Fibroblast of lung (primary cell): ENCODE data around the gene PDSS1. TPM values are rescaled to one million over a fixed set of nuclear protein-coding genes. Genes with fewer than 3 reads are reported as not detected.
"Not testable (repeated sequence)": the region's sequence is repeated elsewhere in the genome, so short reads cannot be mapped to it uniquely, and the experiment has no call there.

ENCODE experiments used
- DNase-seq, 2 donors: peaks; one replicate each; pipeline versions ENCODE4 v3.0.0 to v3.0.0-alpha.2; 2010; ENCODE audit warnings: low read depth in 2 of 2
- H2AFZ ChIP-seq: 2 replicates; pipeline ENCODE4 v1.5.1; 2012; ENCODE audit warnings: low read length, control low read depth, inconsistent platforms
- H3K27ac ChIP-seq: 2 replicates; pipeline ENCODE4 v1.5.1; 2011; ENCODE audit warnings: low read length, control low read depth; ENCODE audit not compliant: insufficient read depth
- H3K27me3 ChIP-seq: 2 replicates; pipeline ENCODE4 v1.5.1; 2011; ENCODE audit warnings: mild to moderate bottlenecking, low read length; ENCODE audit not compliant: control insufficient read depth, insufficient read depth
- H3K36me3 ChIP-seq: 2 replicates; pipeline ENCODE4 v1.5.1; 2011; ENCODE audit warnings: low read length; ENCODE audit not compliant: control insufficient read depth, insufficient read depth
- H3K4me1 ChIP-seq: 2 replicates; pipeline ENCODE4 v1.5.1; 2011; ENCODE audit warnings: low read length; ENCODE audit not compliant: control insufficient read depth, insufficient read depth; ENCODE audit errors: extremely low read depth
- H3K4me2 ChIP-seq: 2 replicates; pipeline ENCODE4 v1.5.1; 2011; ENCODE audit warnings: low read length, control low read depth; ENCODE audit not compliant: insufficient read depth; ENCODE audit errors: extremely low read depth
- H3K4me3 ChIP-seq, 4 experiments: fragments of 200-600 bp in 1 of 4; sonication (generic) in 1 of 4; replicated peaks in 1 of 4; 2 replicates each; pipeline ENCODE4 v1.5.1; 2011 to 2016; ENCODE audit warnings: low read length in 4 of 4, low read depth in 3 of 4, mild to moderate bottlenecking in 3 of 4, control low read depth in 2 of 4, inconsistent platforms in 1 of 4, mixed read lengths in 1 of 4; ENCODE audit not compliant: insufficient read depth in 1 of 4; ENCODE audit errors: control extremely low read depth in 1 of 4
- H3K79me2 ChIP-seq: 2 replicates; pipeline ENCODE4 v1.5.1; 2012; ENCODE audit warnings: mild to moderate bottlenecking, low read length, inconsistent platforms; ENCODE audit not compliant: control insufficient read depth, insufficient read depth
- H3K9ac ChIP-seq: 2 replicates; pipeline ENCODE4 v1.5.1; 2011; ENCODE audit warnings: mild to moderate bottlenecking, low read length, control low read depth; ENCODE audit not compliant: insufficient read depth
- H3K9me3 ChIP-seq: 2 replicates; pipeline ENCODE4 v1.5.1; 2012; ENCODE audit warnings: low read depth, low read length; ENCODE audit not compliant: control insufficient read depth, insufficient read depth
- H4K20me1 ChIP-seq: 2 replicates; pipeline ENCODE4 v1.5.1; 2011; ENCODE audit warnings: low read length; ENCODE audit not compliant: control insufficient read depth, insufficient read depth; ENCODE audit errors: extremely low read depth
- CTCF ChIP-seq, 2 donors: IDR thresholded peaks in 1 of 2; conservative IDR thresholded peaks in 1 of 2; 1 replicate in 1 of 2; 2 replicates in 1 of 2; pipeline ENCODE4 v1.5.1; 2011 to 2012; ENCODE audit warnings: low read length in 2 of 2, control low read depth in 1 of 2, inconsistent platforms in 1 of 2, low read depth in 1 of 2, mild to moderate bottlenecking in 1 of 2
- EZH2 ChIP-seq: IDR thresholded peaks from 2 replicates; pipeline ENCODE4 v1.5.1; 2012; ENCODE audit warnings: low read length, control low read depth, mild to moderate bottlenecking; ENCODE audit errors: missing control alignments
- polyA plus RNA-seq, 2 donors: library from polyadenylated mRNA; depleted of rRNA in 1 of 2; stranded (reverse) in 1 of 2; unstranded in 1 of 2; fragments of >200 nt; gene quantifications; 2 replicates each; pipeline ENCODE4 v1.2.1, GENCODE V29; 2011 to 2012; ENCODE audit warnings: missing spikeins in 1 of 2
- total RNA-seq: library from RNA; depleted of rRNA; stranded (reverse); fragments of >200 nt; gene quantifications from 2 replicates; pipeline ENCODE4 v1.2.1, GENCODE V29; 2014

Gene PDSS1
- total and polyA plus RNA-seq, 2 donors (not counting 1 experiment from before 2014, with no cell fraction given) = 1.8 to 11.1 TPM

- H3K4me1 ChIP-seq, H3K27ac ChIP-seq, H3K4me2 ChIP-seq, H2AFZ ChIP-seq, H3K36me3 ChIP-seq, H4K20me1 ChIP-seq, H3K79me2 ChIP-seq, H3K4me3 ChIP-seq, H3K9ac ChIP-seq, H3K27me3 ChIP-seq, H3K9me3 ChIP-seq: not testable (repeated sequence)
- TF ChIP-seq CTCF (conservative IDR thresholded peaks at IDR 0.05 in 1 of 2, IDR thresholded peaks at IDR 0.05 in 1 of 2; ENCODE audit: low read depth in 1 of 2, low read length in 2 of 2) = peak; percentile 46 to 59
- DNase-seq = peak; percentile 25 to 43
Measured at GRCh38 chr10:26684667-26685264, 12.7 kb upstream of the PDSS1 start.

DNA sequence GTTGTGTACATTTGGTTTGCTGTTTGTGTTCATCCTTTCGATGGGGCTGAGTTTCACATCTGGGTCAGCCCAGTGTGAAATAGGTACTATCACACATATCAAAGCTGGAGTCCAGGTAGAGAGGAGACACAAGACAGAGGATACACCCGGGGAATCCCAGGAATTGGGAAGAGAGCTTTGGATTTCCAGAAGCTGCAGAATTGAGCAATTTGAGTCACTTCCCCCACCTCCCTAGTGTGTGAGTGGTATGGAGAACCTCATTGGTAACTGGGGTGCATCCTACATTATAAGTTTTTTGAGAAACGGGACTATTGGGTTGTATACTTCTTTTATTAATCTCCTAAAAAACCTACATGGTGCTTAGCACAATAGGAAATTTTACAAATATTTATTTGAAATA lies 12.1 kb upstream of the PDSS1 start:
- no peaks in the 10 kb centered on the region for H4K20me1 ChIP-seq
- DNase-seq = no peak
- no peak overlapping the region for H3K4me3 ChIP-seq
- H3K4me1 ChIP-seq = no peaks in the 10 kb centered on the region
- H3K4me2 ChIP-seq = no peak overlapping the region
- H3K9ac ChIP-seq = no peak overlapping the region
- no peaks in the 10 kb centered on the region for H3K36me3 ChIP-seq
- H3K79me2 ChIP-seq = no peaks in the 10 kb centered on the region
- no peak overlapping the region for H2AFZ ChIP-seq
- no peak overlapping the region for H3K27ac ChIP-seq
- no peaks in the 10 kb centered on the region for H3K9me3 ChIP-seq
- no peak for TF ChIP-seq EZH2
- TF ChIP-seq CTCF (conservative IDR thresholded peaks at IDR 0.05 in 1 of 2, IDR thresholded peaks at IDR 0.05 in 1 of 2; ENCODE audit: low read depth in 1 of 2, low read length in 2 of 2) = no peak
- no peaks in the 10 kb centered on the region for H3K27me3 ChIP-seq

DNA sequence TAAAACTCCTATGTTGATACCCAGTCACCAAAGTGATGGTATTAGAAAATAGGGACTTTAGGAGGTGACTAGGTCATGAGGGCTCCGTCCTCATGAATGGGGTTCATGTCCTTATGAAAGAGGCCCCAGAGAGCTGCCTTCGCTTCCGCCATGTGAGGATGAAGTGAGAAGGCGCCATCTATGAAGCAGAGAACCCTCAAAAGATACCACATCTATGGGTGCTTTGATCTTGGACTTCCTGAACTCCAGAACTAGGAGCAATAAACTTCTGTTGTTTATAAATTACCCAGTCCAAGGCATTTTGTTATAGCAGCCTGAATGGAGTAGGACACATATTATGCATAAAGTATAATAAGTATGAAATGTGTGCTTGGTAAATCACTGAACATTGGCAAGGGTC lies 8.1 kb upstream of the PDSS1 start:
- H3K9ac ChIP-seq = no peak overlapping the region
- no peak for DNase-seq
- no peak overlapping the region for H2AFZ ChIP-seq
- H3K4me1 ChIP-seq = no peaks in the 10 kb centered on the region
- H4K20me1 ChIP-seq = no peaks in the 10 kb centered on the region
- TF ChIP-seq CTCF (conservative IDR thresholded peaks at IDR 0.05 in 1 of 2, IDR thresholded peaks at IDR 0.05 in 1 of 2; ENCODE audit: low read depth in 1 of 2, low read length in 2 of 2) (no peak), EZH2 (no peak)
- H3K27me3 ChIP-seq = no peaks in the 10 kb centered on the region
- no peaks in the 10 kb centered on the region for H3K79me2 ChIP-seq
- H3K27ac ChIP-seq = no peak overlapping the region
- no peak overlapping the region for H3K4me2 ChIP-seq
- no peaks in the 10 kb centered on the region for H3K36me3 ChIP-seq
- no peak overlapping the region for H3K4me3 ChIP-seq
- no peaks in the 10 kb centered on the region for H3K9me3 ChIP-seq
